IPS-18a (cell line): Measurements from ENCODE around the gene SUMO2.
"Not testable (repeated sequence)": the region's sequence is repeated elsewhere in the genome, so short reads cannot be mapped to it uniquely, and the experiment has no call there.

ENCODE experiments used
- H3K27ac ChIP-seq: one replicate; pipeline ENCODE4 v1.5.1; 2013; ENCODE audit warnings: low read length
- H3K27me3 ChIP-seq: one replicate; pipeline ENCODE4 v1.6.1; 2013; ENCODE audit warnings: mild to moderate bottlenecking, low read length; ENCODE audit not compliant: control insufficient read depth, insufficient read depth
- H3K36me3 ChIP-seq: one replicate; pipeline ENCODE4 v1.6.1; 2013; ENCODE audit warnings: low read depth, low read length; ENCODE audit not compliant: control insufficient read depth
- H3K4me1 ChIP-seq: one replicate; pipeline ENCODE4 v1.6.1; 2013; ENCODE audit warnings: low read depth, low read length; ENCODE audit not compliant: control insufficient read depth
- H3K4me3 ChIP-seq: one replicate; pipeline ENCODE4 v1.5.1; 2013; ENCODE audit warnings: low read length
- H3K9ac ChIP-seq: one replicate; pipeline ENCODE4 v1.6.1; 2013; ENCODE audit warnings: mild to moderate bottlenecking, low read length, moderate library complexity
- H3K9me3 ChIP-seq: one replicate; pipeline ENCODE4 v1.6.1; 2013; ENCODE audit warnings: low read depth, low read length; ENCODE audit not compliant: control insufficient read depth

The SUMO2 gene

DNA sequence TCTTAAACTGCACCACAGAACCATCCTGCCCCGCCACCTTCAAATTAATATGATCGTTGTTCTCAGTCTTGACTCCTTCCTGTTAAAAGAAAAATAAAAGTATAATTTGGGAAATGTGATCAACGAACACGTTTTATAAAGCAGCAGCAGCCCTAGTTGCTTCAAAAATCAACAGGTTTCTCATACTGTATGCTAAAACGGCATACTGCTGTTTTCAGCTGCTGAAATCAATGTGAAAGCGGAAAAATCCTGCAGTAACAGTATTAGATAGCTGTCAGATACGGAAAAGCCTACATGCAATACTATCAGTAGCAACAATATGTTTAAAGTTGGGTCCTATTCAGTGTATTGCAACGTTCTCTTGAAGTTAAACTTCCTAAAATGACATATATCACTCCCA, 1.6 kb downstream of the SUMO2 start:
- H3K9me3 ChIP-seq = no peaks in the 10 kb centered on the region
- no peak overlapping the region for H3K27ac ChIP-seq
- H3K4me3 ChIP-seq = peak overlapping the region; percentile 86
- H3K36me3 ChIP-seq = peaks cover 38% of the 10 kb centered on the region
- no peaks in the 10 kb centered on the region for H3K27me3 ChIP-seq
- H3K9ac ChIP-seq = peak overlapping the region; percentile 88
- H3K4me1 ChIP-seq = peaks cover 4% of the 10 kb centered on the region

DNA sequence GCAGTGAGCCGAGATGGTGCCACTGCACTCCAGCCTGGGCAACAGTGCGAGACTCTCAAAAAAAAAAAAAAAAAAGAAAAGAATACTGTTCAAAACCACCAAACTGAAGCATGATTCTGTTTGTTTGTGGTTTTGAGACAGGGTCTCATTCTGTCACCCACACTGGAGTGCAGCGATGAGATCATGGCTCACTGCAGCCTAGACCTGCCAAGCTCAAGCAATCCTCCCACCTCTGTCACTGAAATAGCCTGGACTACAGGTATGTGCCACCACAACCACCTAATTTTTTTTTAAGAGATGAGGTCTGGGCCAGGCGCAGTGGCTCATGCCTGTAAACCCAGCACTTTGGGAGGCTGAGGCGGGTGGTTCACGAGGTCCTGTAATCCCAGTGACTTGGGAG, 4.3 kb downstream of the SUMO2 start:
- Histone ChIP-seq H3K27me3 (no peaks in the 10 kb centered on the region), H3K4me1 (peaks cover 4% of the 10 kb centered on the region), H3K36me3 (peaks cover 65% of the 10 kb centered on the region), H3K4me3 (no peak overlapping the region), H3K9me3 (no peaks in the 10 kb centered on the region), H3K27ac (no peak overlapping the region), H3K9ac (no peak overlapping the region)

DNA sequence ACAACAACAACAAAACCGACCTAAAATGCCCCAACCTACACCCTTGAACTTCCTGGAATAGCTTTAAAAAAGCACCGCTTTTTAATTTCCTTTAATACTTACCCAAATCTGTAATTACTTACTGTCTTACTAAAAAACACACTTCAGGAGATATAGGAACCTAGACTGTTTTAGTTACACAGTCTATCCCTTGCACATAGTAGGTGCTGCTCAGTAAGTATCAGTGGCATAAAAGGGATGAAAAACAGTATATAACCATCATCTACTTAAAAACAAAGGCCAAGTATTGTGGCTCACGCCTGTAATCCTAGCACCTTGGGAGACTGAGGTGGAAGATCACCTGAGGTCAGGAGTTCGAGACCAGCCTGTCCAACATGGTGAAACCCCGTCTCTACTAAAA, 6.1 kb downstream of the SUMO2 start:
- Histone ChIP-seq H3K27me3 (no peaks in the 10 kb centered on the region), H3K4me1 (no peaks in the 10 kb centered on the region), H3K9me3 (no peaks in the 10 kb centered on the region), H3K4me3 (no peak overlapping the region), H3K9ac (no peak overlapping the region), H3K27ac (no peak overlapping the region), H3K36me3 (peaks cover 76% of the 10 kb centered on the region)

DNA sequence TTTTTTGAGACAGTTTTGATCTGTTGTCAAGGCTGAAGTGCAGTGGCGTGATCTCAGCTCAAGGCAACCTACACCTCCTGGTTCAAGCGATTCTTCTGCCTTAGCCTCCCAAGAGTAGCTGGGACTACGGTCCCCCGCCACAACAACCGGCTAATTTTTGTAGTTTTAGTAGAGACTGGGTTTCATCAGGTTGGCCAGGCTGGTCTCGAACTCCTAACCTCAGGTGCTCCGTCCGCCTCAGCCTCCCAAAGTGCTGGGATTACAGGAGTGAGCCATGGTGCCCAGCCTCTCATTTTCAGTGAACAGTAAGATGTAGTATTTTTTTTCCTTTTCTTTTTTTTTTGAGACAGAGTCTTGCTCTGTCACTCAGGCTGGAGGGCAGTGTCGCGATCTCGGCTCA, 7.8 kb downstream of the SUMO2 start:
- Histone ChIP-seq H3K27ac (no peak overlapping the region), H3K9ac (no peak overlapping the region), H3K4me1 (no peaks in the 10 kb centered on the region), H3K4me3 (no peak overlapping the region), H3K9me3 (no peaks in the 10 kb centered on the region), H3K27me3 (no peaks in the 10 kb centered on the region), H3K36me3 (peaks cover 81% of the 10 kb centered on the region)

DNA sequence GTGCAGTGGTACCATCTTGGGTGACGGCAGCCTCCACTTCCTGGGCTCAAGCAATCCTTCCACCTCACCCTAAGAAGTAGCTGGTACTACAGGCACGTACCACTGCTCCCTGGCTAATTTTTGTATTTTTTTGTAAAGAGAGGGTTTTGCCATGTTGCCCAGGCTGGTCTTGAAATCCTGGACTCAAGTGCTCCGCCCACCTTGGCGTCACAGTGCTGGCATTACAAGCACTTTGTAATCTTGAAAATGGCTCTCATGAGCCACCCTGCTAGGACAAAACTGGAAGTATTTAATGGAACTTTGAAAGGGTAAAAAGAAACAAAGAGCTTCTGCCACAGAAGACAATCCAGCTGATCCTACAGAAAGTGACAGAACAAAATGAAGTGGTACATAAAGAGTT, 9.2 kb downstream of the SUMO2 start:
- no peaks in the 10 kb centered on the region for H3K27me3 ChIP-seq
- H3K27ac ChIP-seq = no peak overlapping the region
- no peaks in the 10 kb centered on the region for H3K9me3 ChIP-seq
- no peaks in the 10 kb centered on the region for H3K4me1 ChIP-seq
- H3K36me3 ChIP-seq = peaks cover 74% of the 10 kb centered on the region
- H3K9ac ChIP-seq = no peak overlapping the region
- H3K4me3 ChIP-seq = no peak overlapping the region

DNA sequence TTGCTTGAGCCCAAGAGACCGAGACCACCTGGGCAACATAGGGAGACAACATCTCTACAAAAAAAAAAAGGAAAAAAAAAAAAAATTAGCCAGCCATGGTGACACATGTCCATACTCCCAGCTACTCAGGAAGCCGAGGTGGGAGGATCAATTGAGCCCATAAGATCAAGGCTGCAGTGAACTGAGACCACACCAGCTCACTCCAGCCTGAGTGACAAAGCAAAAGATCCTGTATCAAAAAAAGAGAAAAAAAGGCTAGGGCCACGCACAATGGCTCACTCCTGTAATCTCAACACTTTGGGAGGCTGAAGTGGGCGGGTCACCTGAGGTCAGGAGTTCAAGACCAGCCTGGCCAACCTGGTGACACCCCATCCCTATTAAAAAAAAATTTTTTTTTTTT, 13.8 kb downstream of the SUMO2 start:
- Histone ChIP-seq H3K4me1 (no peaks in the 10 kb centered on the region), H3K27me3 (no peaks in the 10 kb centered on the region), H3K36me3 (peaks cover 58% of the 10 kb centered on the region), H3K4me3 (no peak overlapping the region), H3K9me3 (no peaks in the 10 kb centered on the region), H3K9ac (no peak overlapping the region), H3K27ac (no peak overlapping the region)

DNA sequence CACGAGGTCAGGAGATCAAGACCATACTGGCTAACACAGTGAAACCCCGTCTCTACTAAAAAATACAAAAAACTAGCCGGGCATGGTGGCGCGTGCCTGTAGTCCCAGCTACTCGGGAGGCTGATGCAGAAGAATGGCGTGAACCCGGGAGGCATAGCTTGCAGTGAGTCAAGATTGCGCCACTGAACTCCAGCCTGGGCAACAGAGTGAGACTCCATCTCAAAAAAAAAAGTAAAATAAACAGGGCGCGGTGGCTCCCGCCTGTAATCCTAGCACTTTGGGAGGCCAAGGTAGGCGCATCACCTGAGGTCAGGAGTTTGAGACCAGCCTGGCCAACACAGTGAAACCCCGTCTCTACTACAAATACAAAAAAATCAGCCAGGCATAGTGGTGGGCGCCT, 18.2 kb downstream of the SUMO2 start:
- H3K36me3 ChIP-seq = peaks cover 29% of the 10 kb centered on the region
- H3K4me1 ChIP-seq, H3K9me3 ChIP-seq, H3K9ac ChIP-seq, H3K4me3 ChIP-seq, H3K27me3 ChIP-seq, H3K27ac ChIP-seq: not testable (repeated sequence)

DNA sequence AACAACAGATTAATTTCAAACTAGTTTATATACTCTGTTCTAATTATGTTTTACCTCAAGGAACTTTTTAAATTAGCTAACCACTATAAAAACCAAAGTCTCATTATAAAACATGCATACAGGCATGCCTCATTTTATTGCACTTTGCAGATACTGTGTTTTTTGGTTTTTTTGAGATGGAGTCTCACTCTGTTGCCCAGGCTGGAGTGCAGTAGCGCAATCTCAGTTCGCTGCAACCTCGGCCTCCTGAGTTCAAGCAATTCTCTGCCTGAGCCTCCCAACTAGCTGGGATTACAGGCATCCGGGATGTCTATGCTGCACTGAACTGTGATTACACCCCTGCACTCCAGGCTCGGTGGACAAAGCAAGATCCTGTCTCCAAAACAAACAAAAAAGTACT, 19.7 kb downstream of the SUMO2 start:
- no peak overlapping the region for H3K4me3 ChIP-seq
- H3K9ac ChIP-seq = no peak overlapping the region
- peaks cover 19% of the 10 kb centered on the region for H3K36me3 ChIP-seq
- no peak overlapping the region for H3K27ac ChIP-seq
- H3K9me3 ChIP-seq = no peaks in the 10 kb centered on the region
- no peaks in the 10 kb centered on the region for H3K4me1 ChIP-seq
- no peaks in the 10 kb centered on the region for H3K27me3 ChIP-seq

DNA sequence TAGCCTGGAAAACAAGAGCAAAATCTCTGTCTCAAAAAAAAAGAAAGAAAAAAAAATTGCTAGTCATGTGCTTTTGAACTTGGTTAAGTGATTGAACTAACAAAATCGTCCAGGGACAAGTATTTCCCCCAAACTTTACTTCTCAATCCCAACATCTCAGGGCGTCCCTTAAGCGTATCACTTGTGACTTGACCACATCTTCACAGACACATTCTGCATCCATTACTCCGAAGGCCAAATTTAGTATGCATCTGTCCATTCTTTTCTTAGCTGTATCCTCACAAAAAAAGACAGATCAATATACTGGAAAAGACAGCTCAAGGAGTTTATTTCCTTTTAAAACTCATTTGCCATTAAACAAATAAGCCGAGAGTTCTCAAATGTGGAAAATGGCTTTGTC, 22.5 kb downstream of the SUMO2 start:
- peaks cover 2% of the 10 kb centered on the region for H3K4me1 ChIP-seq
- H3K27me3 ChIP-seq = no peaks in the 10 kb centered on the region
- H3K4me3 ChIP-seq = no peak overlapping the region
- no peak overlapping the region for H3K9ac ChIP-seq
- H3K36me3 ChIP-seq = no peaks in the 10 kb centered on the region
- no peaks in the 10 kb centered on the region for H3K9me3 ChIP-seq
- H3K27ac ChIP-seq = no peak overlapping the region

DNA sequence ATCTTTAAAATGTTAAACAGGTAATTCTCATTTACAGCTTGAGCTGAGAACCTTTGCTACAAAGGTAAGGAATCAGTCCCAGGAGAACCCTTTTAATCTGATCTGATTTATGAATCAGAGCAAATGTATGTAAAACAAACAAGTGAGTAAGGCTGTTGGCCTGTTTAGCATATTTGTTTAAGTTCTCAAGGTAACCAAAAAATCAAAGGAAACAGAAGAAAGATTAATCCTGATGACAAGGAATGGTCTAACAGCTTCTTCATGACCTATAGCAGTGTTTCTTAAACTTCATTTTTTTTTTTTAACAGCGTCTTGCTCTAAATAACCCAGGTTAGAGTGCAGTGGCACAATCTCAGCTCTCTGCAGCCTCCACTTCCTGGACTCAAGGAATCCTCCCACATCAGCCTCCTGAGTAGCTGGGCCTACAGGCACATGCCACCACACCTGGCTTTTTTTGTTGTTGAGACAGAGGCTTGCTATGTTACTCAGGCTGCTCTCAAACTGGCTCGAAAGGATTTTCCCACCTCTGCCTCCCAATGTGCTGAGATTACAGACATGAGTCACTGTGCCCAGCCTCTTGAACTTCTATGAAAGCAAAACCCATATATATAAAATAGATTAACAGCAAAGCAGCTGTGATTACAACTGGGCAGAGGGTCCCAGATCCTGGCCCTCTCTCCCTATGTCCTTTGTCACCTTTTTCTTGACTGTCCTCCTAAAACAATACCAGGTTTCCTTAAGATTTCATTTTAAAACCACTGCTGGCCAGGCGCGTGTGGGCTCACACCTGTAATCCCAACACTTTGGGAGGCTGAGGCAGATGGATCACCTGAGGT, 23.3 kb downstream of the SUMO2 start:
- Histone ChIP-seq H3K4me1 (peaks cover 9% of the 10 kb centered on the region), H3K9me3 (no peaks in the 10 kb centered on the region), H3K36me3 (no peaks in the 10 kb centered on the region), H3K9ac (no peak overlapping the region), H3K27me3 (no peaks in the 10 kb centered on the region), H3K4me3 (no peak overlapping the region), H3K27ac (no peak overlapping the region)

DNA sequence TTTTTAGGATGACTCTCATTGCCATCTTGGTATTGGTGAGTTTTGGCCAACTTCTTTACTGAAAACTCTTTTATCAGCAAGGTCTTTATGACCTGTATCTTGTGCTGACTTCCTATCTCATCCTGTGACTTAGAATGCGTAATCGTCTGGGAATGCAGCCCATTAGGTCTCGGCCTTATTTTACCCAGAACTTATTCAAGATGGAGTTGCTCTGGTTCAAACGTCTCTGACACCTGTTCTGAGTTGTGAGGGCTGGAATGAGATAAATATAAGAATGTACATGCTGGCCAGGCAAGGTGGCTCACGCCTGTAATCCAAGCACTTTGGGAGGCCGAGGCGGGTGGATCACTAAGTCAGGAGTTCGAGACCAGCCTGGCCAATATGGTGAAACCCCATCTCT, 24.3 kb downstream of the SUMO2 start:
- H3K4me3 ChIP-seq, H3K9me3 ChIP-seq, H3K27ac ChIP-seq, H3K27me3 ChIP-seq, H3K36me3 ChIP-seq, H3K9ac ChIP-seq, H3K4me1 ChIP-seq: not testable (repeated sequence)

DNA sequence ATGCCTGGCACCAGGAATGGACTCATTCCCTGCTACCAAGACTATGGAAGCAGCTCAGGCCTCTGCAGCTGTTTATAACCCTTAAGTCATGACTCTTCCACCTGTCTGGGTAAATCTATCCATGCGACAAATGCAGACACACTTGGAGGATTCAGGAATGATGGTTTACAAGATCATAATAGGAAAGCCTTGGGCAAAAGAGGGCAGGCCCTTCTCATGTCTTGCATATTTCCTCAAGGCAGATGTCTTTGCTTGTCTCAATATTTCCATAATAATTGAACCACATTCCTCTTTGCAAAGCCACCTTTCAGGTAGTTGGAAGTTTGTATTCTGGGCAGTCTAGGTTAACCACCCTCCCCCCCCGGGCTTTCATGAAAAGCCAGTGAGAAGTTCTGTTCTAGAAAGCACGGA, 27.6 kb downstream of the SUMO2 start:
- Histone ChIP-seq H3K27ac (no peak overlapping the region), H3K4me3 (peak overlapping the region; percentile 42), H3K4me1 (peaks cover 18% of the 10 kb centered on the region), H3K27me3 (no peaks in the 10 kb centered on the region), H3K36me3 (no peaks in the 10 kb centered on the region), H3K9ac (peak overlapping the region; percentile 2), H3K9me3 (no peaks in the 10 kb centered on the region)
